ENCODE data around the gene ZNF398.

DNA sequence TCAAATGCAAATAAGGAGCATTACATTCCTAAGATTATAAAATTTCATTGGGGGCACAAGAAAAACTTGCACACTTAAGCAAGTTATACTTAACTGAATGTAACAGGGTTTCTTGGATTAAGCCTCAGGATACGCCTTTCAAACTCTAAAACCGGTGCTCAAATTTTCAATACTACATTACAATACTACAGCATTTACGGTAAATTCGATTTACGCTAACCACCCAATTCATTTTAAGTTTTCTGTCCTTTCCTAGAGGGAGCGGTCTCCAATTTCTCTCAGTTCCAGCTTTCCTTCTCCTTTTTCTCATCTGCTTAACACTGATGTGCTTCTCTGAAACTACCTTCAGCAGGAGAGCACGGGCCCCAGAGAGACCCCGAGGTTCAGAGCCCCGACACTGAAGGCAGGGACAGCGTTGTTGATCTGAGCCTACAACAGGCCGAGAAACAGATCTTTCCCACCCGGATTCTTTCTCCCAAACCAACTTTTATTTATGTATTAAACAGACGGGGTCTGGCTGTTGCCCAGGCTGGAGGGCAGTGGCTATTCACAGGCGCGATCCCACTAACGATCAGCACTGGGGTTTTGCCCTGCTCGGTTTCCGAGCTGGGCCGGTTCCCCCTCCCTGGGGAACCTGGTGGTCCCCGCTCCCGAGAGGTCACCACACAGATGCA lies 21.9 kb upstream of the ZNF398 start:
- TF ChIP-seq ZNF274 (IDR thresholded peaks at IDR 0.05; ENCODE audit: low read length) (no peak), ZNF274 (tag by site-specific recombination; IDR thresholded peaks at IDR 0.05; ENCODE audit: borderline replicate concordance) (no peak), ZNF837 (tag by site-specific recombination; IDR thresholded peaks at IDR 0.05) (no peak), ATF2 (tag by site-specific recombination; IDR thresholded peaks at IDR 0.05; ENCODE audit: low read depth) (no peak), ZNF768 (tag by site-specific recombination; IDR thresholded peaks at IDR 0.05) (no peak), MEIS1 (CRISPR knock-in tag; IDR thresholded peaks at IDR 0.05; ENCODE audit: borderline replicate concordance) (no peak), REST (tag by site-specific recombination; IDR thresholded peaks at IDR 0.05) (no peak)
- TF ChIP-seq, protein P1, sequence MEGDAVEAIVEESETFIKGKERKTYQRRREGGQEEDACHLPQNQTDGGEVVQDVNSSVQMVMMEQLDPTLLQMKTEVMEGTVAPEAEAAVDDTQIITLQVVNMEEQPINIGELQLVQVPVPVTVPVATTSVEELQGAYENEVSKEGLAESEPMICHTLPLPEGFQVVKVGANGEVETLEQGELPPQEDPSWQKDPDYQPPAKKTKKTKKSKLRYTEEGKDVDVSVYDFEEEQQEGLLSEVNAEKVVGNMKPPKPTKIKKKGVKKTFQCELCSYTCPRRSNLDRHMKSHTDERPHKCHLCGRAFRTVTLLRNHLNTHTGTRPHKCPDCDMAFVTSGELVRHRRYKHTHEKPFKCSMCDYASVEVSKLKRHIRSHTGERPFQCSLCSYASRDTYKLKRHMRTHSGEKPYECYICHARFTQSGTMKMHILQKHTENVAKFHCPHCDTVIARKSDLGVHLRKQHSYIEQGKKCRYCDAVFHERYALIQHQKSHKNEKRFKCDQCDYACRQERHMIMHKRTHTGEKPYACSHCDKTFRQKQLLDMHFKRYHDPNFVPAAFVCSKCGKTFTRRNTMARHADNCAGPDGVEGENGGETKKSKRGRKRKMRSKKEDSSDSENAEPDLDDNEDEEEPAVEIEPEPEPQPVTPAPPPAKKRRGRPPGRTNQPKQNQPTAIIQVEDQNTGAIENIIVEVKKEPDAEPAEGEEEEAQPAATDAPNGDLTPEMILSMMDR (tag by site-specific recombination; IDR thresholded peaks at IDR 0.05): no peak
- TF ChIP-seq, protein P2, sequence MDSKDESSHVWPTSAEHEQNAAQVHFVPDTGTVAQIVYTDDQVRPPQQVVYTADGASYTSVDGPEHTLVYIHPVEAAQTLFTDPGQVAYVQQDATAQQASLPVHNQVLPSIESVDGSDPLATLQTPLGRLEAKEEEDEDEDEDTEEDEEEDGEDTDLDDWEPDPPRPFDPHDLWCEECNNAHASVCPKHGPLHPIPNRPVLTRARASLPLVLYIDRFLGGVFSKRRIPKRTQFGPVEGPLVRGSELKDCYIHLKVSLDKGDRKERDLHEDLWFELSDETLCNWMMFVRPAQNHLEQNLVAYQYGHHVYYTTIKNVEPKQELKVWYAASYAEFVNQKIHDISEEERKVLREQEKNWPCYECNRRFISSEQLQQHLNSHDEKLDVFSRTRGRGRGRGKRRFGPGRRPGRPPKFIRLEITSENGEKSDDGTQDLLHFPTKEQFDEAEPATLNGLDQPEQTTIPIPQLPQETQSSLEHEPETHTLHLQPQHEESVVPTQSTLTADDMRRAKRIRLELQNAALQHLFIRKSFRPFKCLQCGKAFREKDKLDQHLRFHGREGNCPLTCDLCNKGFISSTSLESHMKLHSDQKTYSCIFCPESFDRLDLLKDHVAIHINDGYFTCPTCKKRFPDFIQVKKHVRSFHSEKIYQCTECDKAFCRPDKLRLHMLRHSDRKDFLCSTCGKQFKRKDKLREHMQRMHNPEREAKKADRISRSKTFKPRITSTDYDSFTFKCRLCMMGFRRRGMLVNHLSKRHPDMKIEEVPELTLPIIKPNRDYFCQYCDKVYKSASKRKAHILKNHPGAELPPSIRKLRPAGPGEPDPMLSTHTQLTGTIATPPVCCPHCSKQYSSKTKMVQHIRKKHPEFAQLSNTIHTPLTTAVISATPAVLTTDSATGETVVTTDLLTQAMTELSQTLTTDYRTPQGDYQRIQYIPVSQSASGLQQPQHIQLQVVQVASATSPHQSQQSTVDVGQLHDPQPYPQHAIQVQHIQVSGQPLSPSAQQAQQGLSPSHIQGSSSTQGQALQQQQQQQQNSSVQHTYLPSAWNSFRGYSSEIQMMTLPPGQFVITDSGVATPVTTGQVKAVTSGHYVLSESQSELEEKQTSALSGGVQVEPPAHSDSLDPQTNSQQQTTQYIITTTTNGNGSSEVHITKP (tag by site-specific recombination; IDR thresholded peaks at IDR 0.05): no peak
- TF ChIP-seq, protein P3, sequence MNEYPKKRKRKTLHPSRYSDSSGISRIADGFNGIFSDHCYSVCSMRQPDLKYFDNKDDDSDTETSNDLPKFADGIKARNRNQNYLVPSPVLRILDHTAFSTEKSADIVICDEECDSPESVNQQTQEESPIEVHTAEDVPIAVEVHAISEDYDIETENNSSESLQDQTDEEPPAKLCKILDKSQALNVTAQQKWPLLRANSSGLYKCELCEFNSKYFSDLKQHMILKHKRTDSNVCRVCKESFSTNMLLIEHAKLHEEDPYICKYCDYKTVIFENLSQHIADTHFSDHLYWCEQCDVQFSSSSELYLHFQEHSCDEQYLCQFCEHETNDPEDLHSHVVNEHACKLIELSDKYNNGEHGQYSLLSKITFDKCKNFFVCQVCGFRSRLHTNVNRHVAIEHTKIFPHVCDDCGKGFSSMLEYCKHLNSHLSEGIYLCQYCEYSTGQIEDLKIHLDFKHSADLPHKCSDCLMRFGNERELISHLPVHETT (tag by site-specific recombination; IDR thresholded peaks at IDR 0.05): no peak

All from HEK293 (cell line).